ENCODE measurements around the gene HFE. TPM values are rescaled to one million over a fixed set of nuclear protein-coding genes. Genes with fewer than 3 reads are reported as not detected.
"Not testable (repeated sequence)": the region's sequence is repeated elsewhere in the genome, so short reads cannot be mapped to it uniquely, and the experiment has no call there.

HFE gene
- total and polyA plus RNA-seq, 2 of the 13 experiments (the other 11 are each of a cell fraction or from before 2014, with no cell fraction given), result 3.7 to 6.3 TPM

DNA sequence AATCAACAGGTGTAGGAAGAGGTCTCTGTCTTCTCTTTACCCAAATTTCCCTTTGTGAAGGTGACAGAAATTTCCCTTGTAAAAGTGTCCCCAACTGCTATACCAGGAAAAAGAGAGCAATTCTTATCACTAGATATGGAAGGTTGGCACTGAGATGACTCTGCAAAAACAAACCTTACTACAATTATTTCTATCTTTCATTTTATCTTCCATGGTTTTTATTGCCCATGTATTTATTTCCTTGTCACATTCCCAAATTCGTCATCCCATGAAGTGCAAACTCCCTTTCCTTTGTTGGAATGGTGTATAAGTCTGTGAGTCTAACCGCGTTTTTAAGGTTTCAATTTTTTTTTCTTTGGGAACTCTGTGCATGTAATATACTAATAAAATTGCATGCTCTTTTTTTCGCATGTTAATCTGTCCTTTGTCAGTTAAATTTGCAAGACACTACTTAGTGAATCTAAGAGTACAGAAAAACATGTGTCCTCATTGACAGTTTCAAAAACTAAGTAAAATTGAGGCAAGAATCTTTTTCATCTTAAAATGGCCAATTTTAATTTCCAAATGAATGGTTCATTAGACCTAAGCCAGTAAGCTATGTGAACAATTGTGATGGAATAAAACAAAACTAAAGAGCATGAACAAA, 35.4 kb upstream of the HFE start (continued):
- TF ChIP-seq, protein P1, sequence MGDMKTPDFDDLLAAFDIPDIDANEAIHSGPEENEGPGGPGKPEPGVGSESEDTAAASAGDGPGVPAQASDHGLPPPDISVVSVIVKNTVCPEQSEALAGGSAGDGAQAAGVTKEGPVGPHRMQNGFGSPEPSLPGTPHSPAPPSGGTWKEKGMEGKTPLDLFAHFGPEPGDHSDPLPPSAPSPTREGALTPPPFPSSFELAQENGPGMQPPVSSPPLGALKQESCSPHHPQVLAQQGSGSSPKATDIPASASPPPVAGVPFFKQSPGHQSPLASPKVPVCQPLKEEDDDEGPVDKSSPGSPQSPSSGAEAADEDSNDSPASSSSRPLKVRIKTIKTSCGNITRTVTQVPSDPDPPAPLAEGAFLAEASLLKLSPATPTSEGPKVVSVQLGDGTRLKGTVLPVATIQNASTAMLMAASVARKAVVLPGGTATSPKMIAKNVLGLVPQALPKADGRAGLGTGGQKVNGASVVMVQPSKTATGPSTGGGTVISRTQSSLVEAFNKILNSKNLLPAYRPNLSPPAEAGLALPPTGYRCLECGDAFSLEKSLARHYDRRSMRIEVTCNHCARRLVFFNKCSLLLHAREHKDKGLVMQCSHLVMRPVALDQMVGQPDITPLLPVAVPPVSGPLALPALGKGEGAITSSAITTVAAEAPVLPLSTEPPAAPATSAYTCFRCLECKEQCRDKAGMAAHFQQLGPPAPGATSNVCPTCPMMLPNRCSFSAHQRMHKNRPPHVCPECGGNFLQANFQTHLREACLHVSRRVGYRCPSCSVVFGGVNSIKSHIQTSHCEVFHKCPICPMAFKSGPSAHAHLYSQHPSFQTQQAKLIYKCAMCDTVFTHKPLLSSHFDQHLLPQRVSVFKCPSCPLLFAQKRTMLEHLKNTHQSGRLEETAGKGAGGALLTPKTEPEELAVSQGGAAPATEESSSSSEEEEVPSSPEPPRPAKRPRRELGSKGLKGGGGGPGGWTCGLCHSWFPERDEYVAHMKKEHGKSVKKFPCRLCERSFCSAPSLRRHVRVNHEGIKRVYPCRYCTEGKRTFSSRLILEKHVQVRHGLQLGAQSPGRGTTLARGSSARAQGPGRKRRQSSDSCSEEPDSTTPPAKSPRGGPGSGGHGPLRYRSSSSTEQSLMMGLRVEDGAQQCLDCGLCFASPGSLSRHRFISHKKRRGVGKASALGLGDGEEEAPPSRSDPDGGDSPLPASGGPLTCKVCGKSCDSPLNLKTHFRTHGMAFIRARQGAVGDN (CRISPR knock-in tag; IDR thresholded peaks at IDR 0.05), result no peak
- TF ChIP-seq ZNF30 (CRISPR knock-in tag; IDR thresholded peaks at IDR 0.05) (no peak), SMYD3 (CRISPR knock-in tag; IDR thresholded peaks at IDR 0.05) (no peak), MED13 (CRISPR knock-in tag; IDR thresholded peaks at IDR 0.05) (no peak), RNF2 (conservative IDR thresholded peaks at IDR 0.05; ENCODE audit: low read depth) (no peak), U2AF1 (optimal IDR thresholded peaks at IDR 0.05; ENCODE audit: low read depth, low read length) (no peak)
- TF ChIP-seq, protein P2, sequence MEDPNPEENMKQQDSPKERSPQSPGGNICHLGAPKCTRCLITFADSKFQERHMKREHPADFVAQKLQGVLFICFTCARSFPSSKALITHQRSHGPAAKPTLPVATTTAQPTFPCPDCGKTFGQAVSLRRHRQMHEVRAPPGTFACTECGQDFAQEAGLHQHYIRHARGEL (CRISPR knock-in tag; IDR thresholded peaks at IDR 0.05), result no peak
- TF ChIP-seq, protein P3, sequence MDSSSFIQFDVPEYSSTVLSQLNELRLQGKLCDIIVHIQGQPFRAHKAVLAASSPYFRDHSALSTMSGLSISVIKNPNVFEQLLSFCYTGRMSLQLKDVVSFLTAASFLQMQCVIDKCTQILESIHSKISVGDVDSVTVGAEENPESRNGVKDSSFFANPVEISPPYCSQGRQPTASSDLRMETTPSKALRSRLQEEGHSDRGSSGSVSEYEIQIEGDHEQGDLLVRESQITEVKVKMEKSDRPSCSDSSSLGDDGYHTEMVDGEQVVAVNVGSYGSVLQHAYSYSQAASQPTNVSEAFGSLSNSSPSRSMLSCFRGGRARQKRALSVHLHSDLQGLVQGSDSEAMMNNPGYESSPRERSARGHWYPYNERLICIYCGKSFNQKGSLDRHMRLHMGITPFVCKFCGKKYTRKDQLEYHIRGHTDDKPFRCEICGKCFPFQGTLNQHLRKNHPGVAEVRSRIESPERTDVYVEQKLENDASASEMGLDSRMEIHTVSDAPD (CRISPR knock-in tag; IDR thresholded peaks at IDR 0.05), result no peak

DNA sequence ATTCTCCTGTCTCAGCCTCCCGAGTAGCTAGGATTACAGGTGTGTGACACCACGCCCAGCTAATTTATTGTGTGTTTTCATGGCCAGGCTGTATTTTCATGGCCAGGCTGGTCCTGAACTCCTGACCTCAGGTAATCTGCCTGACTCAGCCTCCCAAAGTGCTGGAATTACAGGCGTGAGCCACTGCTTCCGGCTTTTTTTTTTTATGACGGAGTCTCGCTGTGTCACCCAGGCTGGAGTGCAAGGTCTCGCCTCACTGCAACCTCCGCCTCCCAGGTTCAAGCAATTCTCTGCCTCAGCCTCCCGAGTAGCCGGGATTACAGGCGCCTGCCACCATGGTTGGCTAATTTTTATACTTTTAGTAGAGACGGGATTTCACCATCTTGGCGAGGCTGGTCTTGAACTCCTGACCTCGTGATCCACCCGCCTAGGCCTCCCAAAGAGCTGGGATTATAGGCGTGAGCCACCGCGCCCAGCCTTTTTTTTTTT, 34.4 kb upstream of the HFE start:
- POLR2A ChIA-PET, result interaction anchor here (1.4 to 6.4 kb wide), 2 partner anchors 9 to 20 kb away, joined by 4 to 74 read pairs; a partner anchor contains a TSS
- H2AFZ ChIP-seq (ENCODE audit: low read length); CTCF ChIA-PET (ENCODE audit: low intra/inter-chr PET ratio, low total read pairs); H3K79me2 ChIP-seq (ENCODE audit: insufficient read depth, low read length); H3K4me3 ChIP-seq (replicated peaks in 1 of 3; ENCODE audit: insufficient read depth in 1 of 3, low read depth in 2 of 3, low read length in 3 of 3); BruUV-seq (replicated peaks); in situ Hi-C loops (cut with HindIII; ENCODE audit: extremely low pct_ligation_motif_present, low pct_unique_long_range_greater_than_20kb); H3K36me3 ChIP-seq (replicated peaks in 1 of 2; ENCODE audit: control insufficient read depth in 1 of 2, insufficient read depth in 2 of 2, low read length in 2 of 2); H3K9me3 ChIP-seq (ENCODE audit: low read length); FAIRE-seq; ATAC-seq; H3K4me2 ChIP-seq (ENCODE audit: low read depth, low read length); H3K9ac ChIP-seq (ENCODE audit: insufficient read depth, low read depth, low read length); H4K20me1 ChIP-seq (ENCODE audit: insufficient read depth, low read length); intact Hi-C loops (cut with micrococcal nuclease; ENCODE audit: unreplicated experiment); H3K27me3 ChIP-seq (ENCODE audit: control insufficient read depth in 1 of 2, insufficient read depth in 2 of 2, low read length in 2 of 2); H3K27ac ChIP-seq (ENCODE audit: extremely low read length, insufficient read depth, low read length); DNase-seq (ENCODE audit: low spot score): not testable (repeated sequence)
- H3K4me1 ChIP-seq (ENCODE audit: insufficient read depth, low read length), result peaks cover 20% of the 10 kb centered on the region
- 97% methylated on average over 18 of the region's 18 CpGs for WGBS (ENCODE audit: low lambda C conversion rate)
